ENCODE measurements around the gene SERF1A.
"Not testable (repeated sequence)": the region's sequence is repeated elsewhere in the genome, so short reads cannot be mapped to it uniquely, and the experiment has no call there.

Gene SERF1A

DNA sequence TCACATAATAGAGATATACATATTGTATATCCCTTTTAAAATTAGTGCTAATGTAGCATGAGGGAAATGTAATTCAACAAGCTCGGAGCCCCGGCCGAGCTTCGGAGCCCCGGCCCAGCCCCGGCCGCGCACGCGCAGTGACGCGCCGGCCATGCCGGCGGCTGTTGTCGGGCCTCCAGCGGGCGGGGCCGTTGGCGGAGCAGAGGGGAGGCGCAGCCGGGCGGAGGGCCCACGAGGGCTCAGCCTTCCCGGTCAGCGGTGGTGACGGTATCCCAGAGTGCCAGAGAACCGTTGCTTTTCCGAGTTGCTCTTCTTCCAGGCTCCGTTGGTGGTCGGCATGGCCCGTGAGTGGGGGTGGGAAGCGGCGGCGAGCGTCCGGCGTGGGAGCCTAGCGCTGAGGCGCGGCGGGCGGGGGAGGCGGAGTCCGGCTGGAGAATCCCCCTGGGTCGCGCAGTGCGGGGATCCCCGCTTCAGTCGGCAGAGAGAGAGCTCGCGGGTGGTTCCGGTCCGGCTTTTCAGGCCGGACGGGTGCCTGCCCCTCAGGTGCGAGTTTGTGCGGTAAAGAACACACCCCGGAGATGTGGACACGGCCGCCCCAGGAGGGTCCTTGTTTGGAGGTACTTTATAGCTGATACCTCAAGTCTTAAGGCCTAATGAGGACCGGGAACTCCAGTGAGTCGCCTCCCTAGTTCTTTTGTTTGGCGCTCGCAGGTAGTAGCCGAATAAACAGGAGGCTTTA, at the start of gene SERF1A:
TSS of gene SERF1A (plus strand) at position 137 of the 739 bp plus-strand sequence. CDS start at position 338, 201 bp downstream.
- DNase-seq: not testable (repeated sequence)

DNA sequence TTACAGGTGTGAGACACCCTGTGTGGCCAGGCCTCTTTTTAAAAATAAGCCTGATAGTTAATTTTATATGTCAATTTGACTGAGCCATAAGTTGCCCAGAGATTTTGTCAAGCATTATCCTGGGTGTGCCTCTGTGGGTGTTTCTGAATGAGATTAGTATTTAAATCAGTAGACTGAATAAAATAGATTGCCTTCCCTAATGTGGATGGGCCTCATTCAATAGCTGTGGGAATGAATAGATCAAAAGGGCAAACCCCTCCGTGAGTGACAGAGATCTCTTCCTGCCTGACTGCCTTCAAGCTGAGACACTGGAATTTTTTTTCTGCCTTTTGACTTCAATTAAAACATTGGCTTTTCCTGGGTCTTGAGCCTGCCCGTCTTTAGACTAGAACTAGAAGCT, 33.7 kb upstream of the SERF1A start:
- DNase-seq: not testable (repeated sequence)

DNA sequence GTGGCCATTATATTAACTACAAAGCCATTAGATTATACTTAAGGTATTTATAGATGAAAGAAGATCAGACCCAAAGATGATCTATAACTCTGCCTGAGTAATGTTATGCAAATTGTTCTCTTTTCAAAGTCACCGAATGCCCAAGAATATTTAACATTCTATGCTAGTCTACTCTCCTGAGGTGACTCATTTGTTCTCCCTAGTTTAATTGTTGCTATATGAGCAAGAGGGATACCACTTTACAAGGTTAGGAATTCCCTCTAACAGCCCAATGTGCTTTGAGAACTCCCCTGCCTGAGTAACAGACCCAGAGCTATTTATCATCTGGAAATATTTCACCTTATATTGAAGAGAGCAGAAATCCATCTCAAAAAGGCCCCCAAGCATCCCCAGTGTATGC, 29.8 kb upstream of the SERF1A start:
- not testable (repeated sequence) for DNase-seq

DNA sequence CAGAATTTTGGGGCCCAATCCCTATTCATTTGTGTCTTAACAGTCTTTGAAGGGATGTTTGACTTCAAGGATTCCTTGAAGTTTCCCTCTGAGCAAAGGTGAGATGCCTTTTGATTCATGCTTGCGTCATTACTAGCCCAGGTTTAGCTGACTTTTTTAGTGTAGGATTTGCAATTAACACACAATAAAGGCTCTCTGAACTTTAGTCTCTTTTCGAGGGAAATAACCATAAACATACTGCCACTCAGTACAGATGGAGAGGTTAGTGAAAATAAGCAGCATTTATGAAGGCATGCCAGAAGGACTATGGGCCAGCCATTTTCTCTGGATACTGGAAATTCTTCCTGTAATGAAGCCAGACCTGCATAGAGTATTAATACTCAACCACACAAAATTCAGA, 4.4 kb upstream of the SERF1A start:
- not testable (repeated sequence) for DNase-seq

DNA sequence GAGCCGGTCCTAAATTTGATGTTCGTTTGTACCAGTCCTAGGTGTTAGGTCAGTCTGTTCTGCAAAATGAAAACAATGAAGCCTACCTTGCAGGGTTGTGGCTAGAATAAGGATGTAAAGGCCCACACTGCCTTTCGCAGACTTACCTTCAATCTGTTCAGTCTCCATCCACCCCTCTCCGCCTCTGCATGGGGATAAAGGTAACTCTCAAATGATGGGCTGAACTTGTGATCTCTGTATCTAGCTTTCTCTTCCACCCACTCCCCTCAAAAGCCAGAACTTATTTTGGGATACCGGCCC, 753 bp downstream of the SERF1A start:
- not testable (repeated sequence) for DNase-seq

DNA sequence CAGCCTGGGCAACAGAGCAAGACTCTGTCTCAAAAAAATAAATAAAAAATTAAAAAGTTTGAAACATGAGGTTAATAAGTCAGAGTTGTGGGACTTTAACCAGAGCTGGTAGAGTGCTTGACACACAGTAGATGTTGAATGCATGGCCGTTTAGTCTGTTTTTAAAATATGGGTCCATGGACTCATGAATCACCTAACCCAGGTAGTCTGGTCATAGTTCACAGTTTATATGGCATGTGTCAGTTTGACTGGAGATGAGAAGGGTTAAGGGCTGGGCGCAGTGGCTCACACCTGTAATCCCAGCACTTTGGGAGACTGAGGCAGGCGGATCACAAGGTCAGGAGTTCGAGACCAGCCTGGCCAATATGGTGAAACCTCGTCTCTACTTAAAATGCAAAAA, 6.2 kb downstream of the SERF1A start:
- not testable (repeated sequence) for DNase-seq

DNA sequence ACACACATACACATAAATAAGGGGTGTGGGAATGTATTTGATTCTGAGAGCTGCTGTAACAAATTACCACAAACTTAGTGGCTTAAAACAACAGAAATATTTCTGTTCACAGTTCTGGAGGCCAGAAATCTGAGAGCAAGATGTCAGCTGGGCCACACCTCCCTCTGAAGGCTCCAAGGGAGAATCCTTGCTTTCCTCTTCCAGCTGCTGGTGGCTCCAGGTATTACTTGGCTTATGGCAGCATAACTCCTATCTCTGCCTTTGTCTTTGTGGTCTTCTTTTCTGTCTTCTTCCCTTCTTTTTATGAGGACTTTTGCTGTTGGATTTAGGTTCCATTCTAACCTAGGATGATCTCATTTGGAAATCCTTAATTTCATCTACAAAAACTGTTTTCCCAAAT, 16.4 kb downstream of the SERF1A start:
- not testable (repeated sequence) for DNase-seq

DNA sequence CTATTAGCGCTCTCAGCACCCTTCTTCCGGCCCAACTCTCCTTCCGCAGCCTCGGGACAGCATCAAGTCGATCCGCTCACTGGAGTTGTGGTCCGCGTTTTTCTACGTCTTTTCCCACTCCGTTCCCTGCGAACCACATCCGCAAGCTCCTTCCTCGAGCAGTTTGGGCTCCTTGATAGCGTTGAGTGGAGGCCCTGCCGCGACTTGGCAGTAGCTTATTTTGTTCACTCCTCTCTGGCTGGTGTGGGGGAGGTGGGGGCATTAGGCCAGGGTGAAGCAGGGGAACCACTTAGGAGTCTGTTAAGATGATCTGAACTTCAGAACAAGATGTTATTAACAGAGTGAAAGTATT, 24.7 kb downstream of the SERF1A start:
- not testable (repeated sequence) for DNase-seq

DNA sequence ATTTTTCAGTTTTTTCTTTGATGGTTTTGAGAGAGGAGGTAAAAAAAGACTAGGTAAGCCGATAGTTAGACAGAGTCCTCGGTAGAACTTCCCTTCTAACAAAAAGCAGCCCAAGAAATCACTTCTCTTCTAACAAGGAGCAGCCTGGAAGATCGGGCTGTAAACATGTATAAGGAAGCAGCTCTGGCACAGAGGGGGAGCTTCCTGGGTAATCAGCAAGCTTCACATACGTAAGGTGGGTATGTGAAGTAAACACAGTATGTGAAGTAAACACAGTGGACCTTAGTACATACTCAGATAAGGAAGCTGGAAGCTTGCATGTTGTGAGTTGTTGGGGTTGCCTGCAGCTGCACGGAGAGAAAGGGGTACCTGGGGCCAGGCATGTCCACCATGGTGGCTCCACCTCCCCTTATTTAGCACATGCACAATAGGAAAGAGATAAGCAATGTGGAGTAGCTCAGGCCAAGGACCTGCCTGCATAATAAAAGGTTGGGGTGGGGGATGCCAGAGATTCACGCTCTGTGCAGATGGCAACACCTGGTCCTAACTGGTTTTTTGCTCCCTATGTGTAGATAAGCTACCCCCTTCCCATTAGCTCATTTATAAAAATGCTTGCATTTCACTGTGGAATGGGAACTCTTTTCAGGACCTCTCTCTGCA, 31.4 kb downstream of the SERF1A start:
- not testable (repeated sequence) for DNase-seq

DNA sequence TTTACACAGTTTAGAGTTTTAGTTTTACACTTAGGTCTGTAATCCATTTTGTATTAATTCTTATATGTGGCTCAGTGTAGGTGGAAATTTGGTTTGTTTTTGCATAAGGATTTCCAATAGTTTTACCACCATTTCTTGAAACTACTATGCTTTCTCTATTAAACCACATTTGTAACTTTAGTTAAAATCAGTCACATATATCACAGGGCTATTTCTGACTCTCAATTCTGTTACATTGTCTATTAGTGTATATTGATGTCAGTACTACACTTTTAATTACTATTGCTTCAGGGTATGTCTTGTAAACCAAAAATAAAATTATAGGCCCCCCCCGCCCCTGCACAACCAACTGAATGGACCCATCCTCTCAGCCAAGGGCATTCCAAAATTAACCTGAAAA, 32.1 kb downstream of the SERF1A start:
- DNase-seq: not testable (repeated sequence)

DNA sequence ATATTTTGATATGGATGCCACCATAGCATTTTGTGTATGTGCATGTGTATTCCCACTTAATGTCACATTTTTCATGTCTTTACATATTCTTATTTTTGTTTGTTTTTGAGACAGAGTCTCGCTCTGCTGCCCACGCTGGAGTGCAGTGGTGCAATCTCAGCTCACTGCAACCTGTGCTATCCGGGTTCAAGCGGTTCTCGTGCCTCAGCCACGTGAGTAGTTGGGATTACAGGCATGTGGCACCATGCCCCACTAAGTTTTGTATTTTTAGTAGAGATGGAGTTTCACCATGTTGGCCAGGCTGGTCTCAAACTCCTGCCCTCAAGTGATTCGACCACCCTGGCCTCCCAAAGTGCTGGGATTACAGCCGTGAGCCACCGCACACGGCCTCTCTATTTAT, 52.6 kb downstream of the SERF1A start:
- not testable (repeated sequence) for DNase-seq
